Stimulated activated CD8-positive, alpha-beta memory T cell treated with anti-CD3 and anti-CD28 coated beads, Interleukin-12 subunit alpha, Interleukin-12 subunit beta, amount 100 ng/mL, for 4 hours (primary cell): ENCODE measurements around the gene AIF1.

Experiments
- DNase-seq: peaks from one replicate; pipeline ENCODE4 v3.0.0-alpha.2; 2020; ENCODE audit warnings: low read depth

The AIF1 gene

DNA sequence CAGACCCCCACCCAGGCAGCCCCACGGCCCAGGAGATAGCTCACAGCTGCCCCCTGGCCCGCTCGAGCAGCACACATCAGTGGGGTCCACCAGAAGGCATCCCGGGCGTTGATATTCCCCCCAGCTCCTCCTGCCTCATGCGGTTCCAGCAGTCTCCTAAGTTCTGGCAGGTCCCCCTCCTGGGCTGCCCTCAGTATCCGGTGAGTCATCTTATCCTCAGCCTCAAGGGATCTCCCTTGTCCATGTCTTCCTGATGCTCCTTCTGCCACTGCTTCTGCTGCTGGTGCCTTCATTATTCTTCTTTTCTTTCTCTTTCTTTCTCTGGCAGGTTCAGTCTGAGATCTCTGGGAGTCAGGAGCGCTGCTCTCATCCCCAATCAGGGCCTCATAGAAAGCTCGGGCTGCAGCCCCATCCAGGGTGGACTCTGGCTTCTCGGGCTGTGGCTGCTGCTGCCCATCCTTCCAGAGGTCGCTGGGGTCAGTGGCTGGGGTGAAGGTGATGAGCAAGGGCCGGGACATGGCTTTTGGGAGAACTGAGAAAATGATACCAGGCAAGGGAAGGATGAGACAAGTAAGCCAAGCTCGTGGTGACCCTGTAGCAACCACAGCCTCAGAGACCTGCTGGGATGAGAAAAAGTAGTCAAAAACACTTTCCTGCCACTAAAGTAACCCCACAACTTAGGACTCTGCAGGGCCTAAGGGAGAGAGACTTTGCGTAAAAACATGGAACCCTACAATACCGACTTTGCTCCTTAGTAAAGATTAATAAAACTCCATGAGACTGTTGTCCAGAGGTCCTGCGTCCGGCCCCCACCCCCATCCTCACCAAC, 49.1 kb downstream of the AIF1 start:
- DNase-seq = no peak

DNA sequence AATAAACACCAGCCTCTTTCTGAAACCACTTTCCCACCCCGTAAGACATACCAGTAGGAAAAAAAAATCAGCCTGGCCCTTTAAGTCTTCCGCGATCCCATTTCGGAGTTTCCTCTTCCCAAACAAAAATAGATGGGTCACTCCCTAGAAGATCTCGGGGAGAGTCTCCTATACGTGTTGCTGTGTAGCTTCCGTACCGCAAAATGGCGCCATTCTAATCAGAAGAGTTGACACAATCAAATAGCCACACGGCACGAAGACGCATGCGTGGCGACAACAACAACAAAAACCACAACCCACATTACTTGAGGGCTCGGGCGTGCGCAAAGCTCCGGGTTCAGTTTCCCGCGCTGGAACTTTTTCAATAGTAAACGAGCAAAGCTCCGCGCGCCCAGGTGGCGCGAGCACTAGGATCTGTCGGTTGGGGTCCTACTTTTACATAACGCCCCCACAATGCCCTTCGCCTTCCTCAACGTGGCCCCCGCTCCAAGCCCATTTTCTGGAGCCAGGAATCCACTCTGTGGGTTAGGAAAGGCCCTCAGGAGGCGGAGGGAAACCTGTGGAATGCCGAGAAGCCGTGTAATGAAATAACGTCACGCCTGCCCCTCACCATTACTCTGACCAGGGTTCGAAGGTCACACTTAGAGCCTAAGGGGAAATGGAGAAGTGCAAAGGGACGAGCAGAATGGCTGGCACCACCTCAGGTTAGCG, 49.9 kb downstream of the AIF1 start, which contains the start of gene GPANK1:
GPANK1 (minus strand) TSS at position 208 of the 711 bp plus-strand sequence. CDS start 519 bp downstream, outside the sequence.
- peak; percentile 71 for DNase-seq

DNA sequence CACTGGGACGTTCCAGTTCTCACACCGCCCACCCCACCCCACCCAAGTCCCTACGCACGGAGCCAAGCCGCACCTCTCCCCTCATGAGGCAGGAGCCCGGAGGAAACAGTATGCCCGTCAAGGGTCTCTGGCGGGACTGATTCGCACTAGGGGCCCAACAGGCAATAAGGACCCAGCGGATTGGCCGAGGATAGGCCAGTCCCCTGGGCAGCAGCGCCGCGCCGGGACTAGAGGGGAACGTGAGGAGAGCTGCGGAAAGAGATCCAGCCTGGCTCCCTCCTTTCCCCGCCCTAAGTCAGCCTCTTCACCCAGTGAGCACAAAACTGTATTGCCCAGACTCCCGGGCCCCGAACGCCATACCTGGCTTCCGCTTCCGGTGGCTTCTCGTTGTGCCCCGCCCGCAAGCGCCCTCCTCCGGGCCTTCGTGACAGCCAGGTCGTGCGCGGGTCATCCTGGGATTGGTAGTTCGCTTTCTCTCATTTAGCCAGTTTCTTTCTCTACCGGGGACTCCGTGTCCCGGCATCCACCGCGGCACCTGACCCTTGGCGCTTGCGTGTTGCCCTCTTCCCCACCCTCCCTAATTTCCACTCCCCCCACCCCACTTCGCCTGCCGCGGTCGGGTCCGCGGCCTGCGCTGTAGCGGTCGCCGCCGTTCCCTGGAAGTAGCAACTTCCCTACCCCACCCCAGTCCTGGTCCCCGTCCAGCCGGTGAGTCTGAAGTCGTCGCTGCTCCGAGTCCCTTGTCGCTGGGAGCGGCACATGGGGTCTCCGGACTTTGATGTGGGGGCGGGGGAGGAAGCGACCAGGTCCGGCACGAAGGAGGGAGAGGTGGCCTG, 50.7 kb downstream of the AIF1 start, which contains the start of gene CSNK2B:
CSNK2B (plus strand) TSS at position 580 of the 836 bp plus-strand sequence. CDS start 752 bp downstream, outside the sequence.
- peak; percentile 97 for DNase-seq

DNA sequence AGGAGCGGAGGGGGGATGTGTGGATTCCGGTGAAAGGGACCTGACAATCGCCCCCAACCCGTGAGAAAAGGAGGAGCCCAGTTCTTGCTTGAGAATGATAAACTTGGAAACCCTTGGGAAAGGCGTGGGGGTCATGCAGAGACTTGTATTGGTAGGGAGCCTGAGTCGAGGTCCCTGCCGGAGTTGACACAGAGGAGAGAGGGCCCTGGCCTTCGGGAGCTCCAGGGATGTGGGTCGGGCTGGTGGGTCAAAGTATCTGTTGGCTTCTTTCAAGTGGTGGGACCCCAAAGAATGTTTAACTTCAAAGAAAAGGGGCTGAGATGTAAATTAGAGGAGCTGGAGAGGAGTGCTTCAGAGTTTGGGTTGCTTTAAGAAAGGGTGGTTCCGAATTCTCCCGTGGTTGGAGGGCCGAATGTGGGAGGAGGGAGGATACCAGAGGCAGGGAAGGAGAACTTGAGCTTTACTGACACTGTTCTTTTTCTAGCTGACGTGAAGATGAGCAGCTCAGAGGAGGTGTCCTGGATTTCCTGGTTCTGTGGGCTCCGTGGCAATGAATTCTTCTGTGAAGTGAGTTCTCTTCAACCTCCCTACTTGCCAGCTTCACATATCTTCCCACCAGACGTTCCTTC, 51.4 kb downstream of the AIF1 start:
- DNase-seq = no peak
